Measurements from ENCODE around the gene ZNF791. TPM values are rescaled to one million over a fixed set of nuclear protein-coding genes. Genes with fewer than 3 reads are reported as not detected.
"Not testable (repeated sequence)": the region's sequence is repeated elsewhere in the genome, so short reads cannot be mapped to it uniquely, and the experiment has no call there.

Gene ZNF791
- total RNA-seq, 1 donor: 20.3 TPM

DNA sequence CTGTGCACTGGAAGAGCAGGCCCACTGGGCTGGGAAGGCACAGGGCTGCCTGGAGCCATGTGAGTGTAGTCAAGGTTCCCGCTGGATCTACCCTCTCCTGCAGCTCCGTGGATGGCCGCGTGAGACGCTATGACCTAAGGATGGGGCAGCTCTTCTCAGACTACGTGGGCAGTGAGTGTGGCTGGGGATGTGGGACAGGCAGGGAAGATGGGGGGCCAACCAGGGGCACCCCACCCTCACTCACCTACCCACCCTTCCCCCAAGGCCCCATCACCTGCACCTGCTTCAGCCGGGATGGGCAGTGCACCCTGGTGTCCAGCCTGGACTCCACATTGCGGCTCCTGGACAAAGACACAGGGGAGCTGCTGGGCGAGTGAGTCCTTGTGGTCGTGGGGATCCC lies 62.0 kb downstream of the ZNF791 start:
- DNase-seq (ENCODE audit: low read depth): no peak
- TF ChIP-seq, protein P1, sequence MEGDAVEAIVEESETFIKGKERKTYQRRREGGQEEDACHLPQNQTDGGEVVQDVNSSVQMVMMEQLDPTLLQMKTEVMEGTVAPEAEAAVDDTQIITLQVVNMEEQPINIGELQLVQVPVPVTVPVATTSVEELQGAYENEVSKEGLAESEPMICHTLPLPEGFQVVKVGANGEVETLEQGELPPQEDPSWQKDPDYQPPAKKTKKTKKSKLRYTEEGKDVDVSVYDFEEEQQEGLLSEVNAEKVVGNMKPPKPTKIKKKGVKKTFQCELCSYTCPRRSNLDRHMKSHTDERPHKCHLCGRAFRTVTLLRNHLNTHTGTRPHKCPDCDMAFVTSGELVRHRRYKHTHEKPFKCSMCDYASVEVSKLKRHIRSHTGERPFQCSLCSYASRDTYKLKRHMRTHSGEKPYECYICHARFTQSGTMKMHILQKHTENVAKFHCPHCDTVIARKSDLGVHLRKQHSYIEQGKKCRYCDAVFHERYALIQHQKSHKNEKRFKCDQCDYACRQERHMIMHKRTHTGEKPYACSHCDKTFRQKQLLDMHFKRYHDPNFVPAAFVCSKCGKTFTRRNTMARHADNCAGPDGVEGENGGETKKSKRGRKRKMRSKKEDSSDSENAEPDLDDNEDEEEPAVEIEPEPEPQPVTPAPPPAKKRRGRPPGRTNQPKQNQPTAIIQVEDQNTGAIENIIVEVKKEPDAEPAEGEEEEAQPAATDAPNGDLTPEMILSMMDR (IDR thresholded peaks at IDR 0.05; ENCODE audit: insufficient read depth, low read depth, low read length): no peak
- no peak overlapping the region for H3K4me3 ChIP-seq (ENCODE audit: low read depth, low read length)

DNA sequence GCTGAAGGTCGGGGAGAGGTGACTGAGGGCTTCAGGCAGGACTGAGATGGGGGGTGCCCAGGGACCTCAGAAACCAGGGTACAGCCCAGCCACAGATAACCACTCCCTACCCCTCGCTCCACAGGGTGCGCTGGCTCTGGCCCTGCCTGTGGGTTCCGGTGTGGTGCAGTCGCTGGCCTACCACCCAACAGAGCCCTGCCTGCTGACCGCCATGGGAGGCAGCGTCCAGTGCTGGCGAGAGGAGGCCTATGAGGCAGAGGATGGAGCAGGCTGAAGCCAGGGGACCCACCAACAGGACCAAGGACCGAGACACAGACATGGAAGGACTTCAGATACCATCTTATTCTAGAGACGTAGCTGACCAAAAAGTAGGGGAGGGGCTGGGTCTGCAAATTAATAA lies 64.7 kb downstream of the ZNF791 start:
- TF ChIP-seq, protein P1 (IDR thresholded peaks at IDR 0.05; ENCODE audit: insufficient read depth, low read depth, low read length): no peak
- no peak for DNase-seq (ENCODE audit: low read depth)
- H3K4me3 ChIP-seq (ENCODE audit: low read depth, low read length): no peak overlapping the region

DNA sequence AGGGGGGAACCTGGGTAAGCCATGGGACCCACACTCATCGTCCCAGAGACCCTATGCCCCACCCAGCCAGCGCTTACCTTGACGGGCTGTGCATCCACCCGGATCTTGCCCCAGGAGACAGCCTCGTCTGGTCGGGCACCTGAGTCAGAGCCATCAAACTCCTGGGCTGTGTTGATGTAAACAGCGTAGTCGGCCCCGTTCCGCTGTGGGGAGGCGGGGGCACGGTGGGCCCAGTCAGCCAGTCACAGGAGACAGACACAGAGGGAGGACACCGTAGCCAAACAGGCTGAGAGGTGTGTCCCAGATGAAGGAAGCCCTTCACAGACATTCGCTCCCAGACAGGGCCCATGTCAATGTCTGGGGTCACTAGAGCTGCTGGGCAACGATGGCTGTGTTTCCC lies 65.2 kb downstream of the ZNF791 start:
- TF ChIP-seq, protein P1 (IDR thresholded peaks at IDR 0.05; ENCODE audit: insufficient read depth, low read depth, low read length): no peak
- no peak overlapping the region for H3K4me3 ChIP-seq (ENCODE audit: low read depth, low read length)
- no peak for DNase-seq (ENCODE audit: low read depth)

DNA sequence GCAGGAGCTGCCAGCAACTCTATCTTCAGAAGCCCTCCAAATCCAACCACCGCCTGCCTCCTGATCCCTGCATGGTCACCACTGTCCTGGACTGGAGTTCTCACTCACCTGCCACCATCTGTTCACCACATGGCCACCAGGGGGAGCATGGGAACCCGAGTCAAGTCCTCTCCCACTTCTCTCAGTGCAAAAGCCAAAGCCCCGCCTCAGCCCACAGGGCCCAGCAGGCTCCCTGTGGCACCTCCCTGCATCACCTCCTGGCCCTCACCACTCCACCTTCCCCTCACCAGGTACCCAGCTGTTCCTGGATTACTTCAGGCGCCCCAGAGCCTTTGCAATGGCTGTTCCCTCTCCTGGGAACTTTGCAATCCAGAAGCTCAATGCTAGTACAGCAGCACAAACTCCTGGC lies 65.7 kb downstream of the ZNF791 start:
- DNase-seq (ENCODE audit: low read depth): peak; percentile 70
- TF ChIP-seq, protein P1 (IDR thresholded peaks at IDR 0.05; ENCODE audit: insufficient read depth, low read depth, low read length): peak; percentile 91

DNA sequence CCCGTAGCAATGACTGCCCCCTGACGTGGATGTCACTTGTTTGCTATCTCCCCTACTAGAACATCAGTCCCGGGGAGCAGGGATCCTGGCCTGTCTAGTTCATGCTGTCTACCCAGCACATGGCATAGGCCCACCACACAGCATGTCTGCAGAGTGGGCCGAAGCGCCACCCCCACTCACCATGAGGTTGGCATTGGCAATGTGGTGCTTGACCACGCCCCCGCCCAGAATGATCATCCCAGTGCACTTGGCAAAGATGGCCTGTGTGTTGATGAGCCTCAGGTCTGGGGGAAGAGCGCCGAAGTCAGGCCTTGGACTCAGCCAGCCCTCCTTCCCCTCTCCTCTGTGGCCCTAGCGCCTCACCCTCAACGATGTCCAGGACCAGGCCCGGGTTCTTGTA lies 66.2 kb downstream of the ZNF791 start:
- no peak overlapping the region for H3K4me3 ChIP-seq (ENCODE audit: low read depth, low read length)
- TF ChIP-seq, protein P1 (IDR thresholded peaks at IDR 0.05; ENCODE audit: insufficient read depth, low read depth, low read length): no peak
- no peak for DNase-seq (ENCODE audit: low read depth)

More for the DNA sequence above, 65.7 kb downstream of the ZNF791 start:
- no peak overlapping the region for H3K4me3 ChIP-seq (ENCODE audit: low read depth, low read length)

DNA sequence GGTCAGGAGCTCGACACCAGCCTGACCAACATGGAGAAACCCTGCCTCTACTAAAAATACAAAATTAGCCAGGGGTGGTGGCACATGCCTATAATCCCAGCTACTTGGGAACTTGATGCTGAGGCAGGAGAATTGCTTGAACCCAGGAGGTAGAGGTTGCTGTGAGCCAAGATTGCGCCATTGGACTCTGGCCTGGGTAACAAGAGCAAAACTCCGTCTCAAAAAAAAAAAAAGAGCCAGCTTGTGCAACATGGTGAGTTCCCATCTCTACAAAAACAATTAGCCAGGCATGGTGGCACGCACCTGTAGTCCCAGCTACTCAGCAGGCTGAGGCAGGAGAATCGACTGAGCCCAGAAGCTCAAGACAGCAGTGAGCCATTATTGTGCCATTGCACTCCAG lies 67.3 kb downstream of the ZNF791 start:
- not testable (repeated sequence) for DNase-seq (ENCODE audit: low read depth); H3K4me3 ChIP-seq (ENCODE audit: low read depth, low read length)

DNA sequence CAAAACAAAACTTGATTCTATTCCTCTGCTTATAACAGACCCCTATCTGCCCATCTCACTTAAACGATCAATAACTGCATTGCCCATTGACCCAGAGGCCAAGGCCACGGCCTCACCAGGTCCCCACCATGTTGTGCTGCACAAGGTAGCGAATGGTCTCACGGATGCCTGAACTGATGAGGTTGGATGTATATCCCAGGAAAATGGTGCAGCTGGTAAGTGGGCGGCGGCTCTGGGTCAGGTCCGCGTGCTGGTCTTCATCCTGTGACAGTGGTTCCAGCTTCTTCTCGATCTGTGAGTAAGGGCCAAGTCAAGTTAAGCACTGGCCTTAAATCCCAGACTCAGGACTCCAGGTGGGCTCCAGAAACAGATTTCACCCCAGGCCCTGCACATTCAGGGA lies 69.3 kb downstream of the ZNF791 start:
- H3K4me3 ChIP-seq (ENCODE audit: low read depth, low read length): no peak overlapping the region
- TF ChIP-seq, protein P1 (IDR thresholded peaks at IDR 0.05; ENCODE audit: insufficient read depth, low read depth, low read length): no peak
- DNase-seq (ENCODE audit: low read depth): no peak

Measured in fibroblast of villous mesenchyme (primary cell).